Activated CD4-positive, alpha-beta T cell treated with anti-CD3 and anti-CD28 coated beads, Interleukin-10, Interleukin-2, amounts not matched to agents 100 ng/mL and 50 ng/mL, durations not matched to agents 16 hours and 8 hours (primary cell): ENCODE results near the gene UBE2H.
"Not testable (repeated sequence)": the region's sequence is repeated elsewhere in the genome, so short reads cannot be mapped to it uniquely, and the experiment has no call there.

Experiments used
- DNase-seq: peaks from one replicate; pipeline ENCODE4 v3.0.0-alpha.2; 2020

Gene UBE2H

GRCh38 chr7:129952653-129953560 lies at the start of gene UBE2H:
TSS of gene UBE2H (minus strand) at chr7:129952960. CDS start at chr7:129952555, 405 bp downstream.
- DNase-seq, result peak; percentile 96

GRCh38 chr7:129998446-129998845 lies 45.7 kb upstream of the UBE2H start:
- no peak for DNase-seq

- DNase-seq, result no peak
Observed at GRCh38 chr7:129997285-129997684, 44.5 kb upstream of the UBE2H start.

- DNase-seq, result no peak
Observed at GRCh38 chr7:129993275-129993674, 40.5 kb upstream of the UBE2H start.

- DNase-seq, result no peak
Observed at GRCh38 chr7:129990403-129991192, 37.8 kb upstream of the UBE2H start.

GRCh38 chr7:129989466-129989865 lies 36.7 kb upstream of the UBE2H start:
- peak; percentile 37 for DNase-seq

GRCh38 chr7:129986600-129986999 lies 33.8 kb upstream of the UBE2H start:
- no peak for DNase-seq

- no peak for DNase-seq
Observed at GRCh38 chr7:129980667-129981066, 27.9 kb upstream of the UBE2H start.

GRCh38 chr7:129975309-129975708 lies 22.5 kb upstream of the UBE2H start:
- DNase-seq, result no peak

GRCh38 chr7:129970816-129971215 lies 18.1 kb upstream of the UBE2H start:
- DNase-seq, result no peak

GRCh38 chr7:129969881-129970446 lies 17.2 kb upstream of the UBE2H start:
- DNase-seq, result no peak

- DNase-seq, result no peak
Observed at GRCh38 chr7:129968592-129969383, 16.0 kb upstream of the UBE2H start.

GRCh38 chr7:129960204-129960475 lies 7.4 kb upstream of the UBE2H start:
- DNase-seq, result not testable (repeated sequence)

- DNase-seq, result no peak
Observed at GRCh38 chr7:129959471-129960203, 6.9 kb upstream of the UBE2H start.

- no peak for DNase-seq
Observed at GRCh38 chr7:129958643-129959470, 6.1 kb upstream of the UBE2H start.

- DNase-seq, result no peak
Observed at GRCh38 chr7:129955993-129956543, 3.3 kb upstream of the UBE2H start.

GRCh38 chr7:129952086-129952652 lies 591 bp downstream of the UBE2H start:
- peak; percentile 45 for DNase-seq

GRCh38 chr7:129951226-129952085 lies 1.3 kb downstream of the UBE2H start:
- no peak for DNase-seq

- DNase-seq, result no peak
Observed at GRCh38 chr7:129950933-129951225, 1.9 kb downstream of the UBE2H start.
